HG03432 (cell line): ENCODE results near the gene ATG14.
"Not testable (repeated sequence)": the region's sequence is repeated elsewhere in the genome, so short reads cannot be mapped to it uniquely, and the experiment has no call there.

ENCODE experiments used
- ATAC-seq: cut with Tn5 transposase; IDR thresholded peaks from one replicate; pipeline ENCODE4 v1.9.1; 2021; ENCODE audit warnings: mild to moderate bottlenecking, moderate library complexity; ENCODE audit not compliant: unreplicated experiment

The ATG14 gene, protein sequence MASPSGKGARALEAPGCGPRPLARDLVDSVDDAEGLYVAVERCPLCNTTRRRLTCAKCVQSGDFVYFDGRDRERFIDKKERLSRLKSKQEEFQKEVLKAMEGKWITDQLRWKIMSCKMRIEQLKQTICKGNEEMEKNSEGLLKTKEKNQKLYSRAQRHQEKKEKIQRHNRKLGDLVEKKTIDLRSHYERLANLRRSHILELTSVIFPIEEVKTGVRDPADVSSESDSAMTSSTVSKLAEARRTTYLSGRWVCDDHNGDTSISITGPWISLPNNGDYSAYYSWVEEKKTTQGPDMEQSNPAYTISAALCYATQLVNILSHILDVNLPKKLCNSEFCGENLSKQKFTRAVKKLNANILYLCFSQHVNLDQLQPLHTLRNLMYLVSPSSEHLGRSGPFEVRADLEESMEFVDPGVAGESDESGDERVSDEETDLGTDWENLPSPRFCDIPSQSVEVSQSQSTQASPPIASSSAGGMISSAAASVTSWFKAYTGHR

DNA sequence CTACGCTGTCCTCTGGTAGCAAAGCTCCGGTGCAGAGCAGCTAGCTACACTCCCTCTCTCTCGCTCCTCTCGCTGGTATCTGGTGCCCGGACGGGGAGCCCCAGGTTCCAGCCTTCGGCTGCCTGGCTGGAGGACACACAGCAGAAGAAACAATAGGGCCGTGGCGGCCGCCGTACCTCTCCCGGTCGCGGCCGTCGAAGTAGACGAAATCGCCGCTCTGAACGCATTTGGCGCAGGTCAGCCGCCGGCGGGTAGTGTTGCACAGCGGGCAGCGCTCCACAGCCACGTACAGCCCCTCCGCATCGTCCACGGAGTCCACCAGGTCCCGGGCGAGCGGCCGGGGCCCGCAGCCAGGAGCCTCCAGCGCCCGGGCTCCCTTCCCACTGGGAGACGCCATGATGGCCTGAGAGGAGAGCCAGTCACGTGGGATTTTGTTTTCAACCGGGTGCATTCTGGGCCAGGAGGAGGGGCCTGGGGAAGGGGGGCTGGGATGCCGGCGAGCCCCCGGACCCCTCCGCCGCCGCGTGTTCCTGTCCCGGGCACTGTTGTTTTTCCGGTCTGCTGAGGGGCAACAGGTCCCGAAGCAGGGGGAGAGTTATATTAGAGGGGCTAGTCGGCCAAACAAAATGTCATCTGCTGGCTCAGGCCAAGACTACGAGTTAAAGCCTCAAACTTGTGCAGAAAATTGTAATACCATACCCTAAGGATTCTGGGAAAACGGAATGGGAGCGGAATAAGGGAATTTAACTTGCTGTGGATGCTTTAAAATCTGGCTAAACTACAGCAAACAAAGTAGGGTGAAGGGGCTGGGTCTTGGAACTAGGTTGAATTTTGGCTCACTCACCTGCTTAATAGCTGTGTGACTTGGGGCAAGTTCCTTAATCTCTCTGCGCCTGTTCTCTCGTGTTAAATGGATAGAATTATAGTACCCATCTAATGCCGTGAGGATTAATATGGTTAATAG is at the start of gene ATG14:
ATG14 (minus strand) TSS at position 405 of the 964 bp plus-strand sequence; CDS start at position 397, 8 bp downstream.
- ATAC-seq = peak; percentile 99

DNA sequence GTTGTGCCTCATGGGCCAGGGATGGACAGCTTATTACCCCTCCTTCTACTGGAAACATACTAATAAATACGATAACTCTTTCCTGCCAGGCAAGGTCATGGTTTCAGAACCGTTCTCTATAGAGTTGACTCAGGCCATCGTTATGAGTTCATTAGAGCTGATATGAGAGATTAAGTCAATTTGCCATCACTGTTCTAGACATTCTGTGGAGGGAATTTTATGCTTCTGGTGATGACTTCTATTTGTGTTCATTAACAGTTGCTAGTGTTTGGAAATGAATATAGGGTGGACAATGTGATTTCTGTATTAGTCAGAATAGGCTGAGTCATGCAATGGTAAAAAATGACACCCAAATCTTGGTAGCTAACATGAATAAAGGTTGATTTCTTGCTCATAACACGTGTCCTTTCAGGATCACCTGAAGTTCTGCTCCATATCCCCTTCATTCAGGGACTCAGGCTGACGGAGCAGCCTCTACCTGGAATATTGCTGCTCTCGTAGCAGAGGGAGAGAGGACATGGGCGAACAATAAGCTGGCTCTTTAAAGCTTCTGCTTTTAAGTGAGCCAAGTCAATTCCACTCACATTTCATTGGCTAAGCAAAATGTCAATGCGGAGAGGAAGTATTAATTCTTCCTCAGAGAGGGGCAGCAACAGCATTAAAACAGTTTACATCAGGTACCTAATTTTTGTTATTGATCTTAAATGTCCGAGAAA is 47.3 kb upstream of the ATG14 start:
- peak; percentile 85 for ATAC-seq

- ATAC-seq = no peak
These were observed 45.9 kb upstream of the ATG14 start for GRCh38 chr14:55457496-55457895.

- not testable (repeated sequence) for ATAC-seq
These were observed 44.8 kb upstream of the ATG14 start for GRCh38 chr14:55456411-55456810.

GRCh38 chr14:55454264-55455002 is 42.8 kb upstream of the ATG14 start:
- no peak for ATAC-seq

DNA sequence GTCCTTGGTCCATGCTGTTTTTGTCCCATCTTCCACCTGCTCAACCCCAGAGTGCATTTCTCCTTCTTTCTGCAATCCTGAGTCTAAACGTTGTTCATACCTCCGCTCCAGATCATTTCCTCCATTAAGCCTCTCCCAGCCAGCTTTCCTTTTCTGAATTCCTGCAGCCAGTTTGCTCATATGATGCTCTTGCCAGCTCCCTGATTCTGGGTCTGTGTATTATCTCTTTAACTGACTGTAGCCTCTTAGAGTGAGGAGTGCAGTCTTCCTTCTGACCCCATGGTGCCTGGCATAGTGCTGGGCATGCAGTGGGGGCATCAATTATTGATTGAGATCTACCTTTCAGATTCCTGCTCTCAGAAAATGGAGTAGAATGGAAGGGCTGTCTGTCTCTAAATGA is 40.3 kb upstream of the ATG14 start:
- ATAC-seq = no peak

- no peak for ATAC-seq
These were observed 39.8 kb upstream of the ATG14 start for GRCh38 chr14:55451398-55451797.

- ATAC-seq = peak; percentile 47
These were observed 39.4 kb upstream of the ATG14 start for GRCh38 chr14:55450987-55451386.

- ATAC-seq = no peak
These were observed 38.9 kb upstream of the ATG14 start for GRCh38 chr14:55450539-55450938.

- no peak for ATAC-seq
These were observed 38.5 kb upstream of the ATG14 start for GRCh38 chr14:55450124-55450523.

DNA sequence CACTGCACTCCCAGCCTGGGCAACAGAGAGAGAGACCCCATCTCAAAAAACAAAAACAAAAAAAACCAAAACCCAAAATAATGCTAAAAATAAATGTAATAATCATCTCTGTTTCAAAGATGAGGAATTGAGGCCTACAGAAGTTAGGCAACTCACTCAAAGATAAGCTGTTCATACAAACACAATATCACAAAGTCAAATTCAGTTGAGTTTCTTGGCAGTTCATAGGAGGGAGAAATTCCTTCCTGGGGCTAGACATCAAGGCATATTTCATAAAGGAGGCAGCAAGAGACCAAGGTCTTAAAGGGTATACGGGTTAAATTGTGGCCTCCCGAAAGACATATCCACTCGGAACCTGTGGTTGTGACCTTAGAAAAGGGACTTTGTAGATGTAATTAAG is 37.5 kb upstream of the ATG14 start:
- no peak for ATAC-seq

- no peak for ATAC-seq
These were observed 36.5 kb upstream of the ATG14 start for GRCh38 chr14:55448141-55448614.

DNA sequence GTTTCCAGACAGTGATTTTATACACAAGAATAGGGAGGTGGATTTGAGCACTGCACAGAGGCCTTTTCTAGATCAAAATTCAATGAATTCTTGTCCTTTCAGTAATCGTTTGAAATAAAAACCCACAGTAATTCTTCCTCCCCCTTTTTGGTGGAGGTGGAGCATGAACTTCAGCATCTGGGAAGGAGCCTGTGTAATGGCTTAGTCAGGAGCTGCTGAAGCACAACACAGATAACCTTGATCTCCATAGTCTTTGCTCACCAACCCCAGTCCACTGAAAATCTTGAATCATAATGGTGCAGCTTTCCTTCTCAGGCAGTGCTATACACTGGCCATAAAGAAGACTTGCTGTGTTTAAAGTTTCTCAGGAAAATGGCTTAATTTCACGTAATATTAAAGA is 35.2 kb upstream of the ATG14 start:
- no peak for ATAC-seq

- ATAC-seq = peak; percentile 45
These were observed 34.6 kb upstream of the ATG14 start for GRCh38 chr14:55446127-55446736.

GRCh38 chr14:55441286-55441685 is 29.7 kb upstream of the ATG14 start:
- ATAC-seq = no peak

DNA sequence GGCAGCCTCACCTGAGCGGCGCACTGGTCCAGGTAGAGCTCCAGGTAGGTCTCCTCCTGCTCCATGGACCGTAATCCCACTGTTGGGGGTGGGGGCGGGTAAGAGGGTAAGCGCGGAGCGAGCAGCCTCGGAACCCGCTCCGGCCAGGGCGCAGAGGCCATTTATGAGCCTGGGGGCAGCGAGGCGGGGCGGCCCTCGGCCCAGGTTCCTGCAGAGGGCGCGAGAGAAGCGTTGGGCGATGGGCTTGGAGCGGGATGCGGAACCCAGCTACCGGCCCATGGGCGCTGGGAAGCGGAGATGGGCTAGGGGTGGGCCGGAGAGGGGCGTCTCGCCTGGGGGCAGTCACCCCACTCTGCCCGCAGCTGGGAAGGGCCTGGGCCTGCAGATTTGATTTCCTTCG is 28.8 kb upstream of the ATG14 start, which contains the start of gene TBPL2:
TBPL2 (minus strand) TSS at position 232 of the 400 bp plus-strand sequence; CDS start at position 65, 167 bp downstream.
- no peak for ATAC-seq

DNA sequence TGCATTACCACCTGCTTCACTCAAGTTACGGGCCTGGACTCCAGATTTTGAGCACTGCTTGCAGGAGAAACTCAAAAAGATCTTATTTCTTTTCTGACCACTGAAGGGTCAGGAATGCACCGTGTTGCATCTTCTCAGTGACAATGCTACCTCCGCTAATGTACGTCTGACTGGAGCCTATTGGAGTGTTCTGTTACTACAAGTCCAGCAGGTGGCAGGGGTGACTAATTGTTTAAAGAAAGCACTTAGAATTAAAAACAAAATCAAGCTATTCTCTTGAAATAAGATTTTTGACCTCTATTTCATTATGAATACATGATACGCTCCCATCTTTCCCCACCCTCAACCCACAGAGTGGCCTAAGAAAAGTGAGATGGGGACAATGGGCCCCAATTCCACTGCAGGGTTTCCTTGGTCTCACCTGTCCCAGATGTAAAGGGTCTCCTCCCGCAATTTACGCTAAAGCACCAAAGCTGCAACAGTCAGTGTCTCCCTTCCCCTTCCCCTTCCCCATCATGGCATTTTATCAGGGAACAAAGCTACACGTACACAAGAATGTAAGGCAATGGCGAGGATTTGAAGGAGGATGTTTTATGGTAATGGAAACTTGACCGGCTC is 26.5 kb upstream of the ATG14 start:
- ATAC-seq = no peak

DNA sequence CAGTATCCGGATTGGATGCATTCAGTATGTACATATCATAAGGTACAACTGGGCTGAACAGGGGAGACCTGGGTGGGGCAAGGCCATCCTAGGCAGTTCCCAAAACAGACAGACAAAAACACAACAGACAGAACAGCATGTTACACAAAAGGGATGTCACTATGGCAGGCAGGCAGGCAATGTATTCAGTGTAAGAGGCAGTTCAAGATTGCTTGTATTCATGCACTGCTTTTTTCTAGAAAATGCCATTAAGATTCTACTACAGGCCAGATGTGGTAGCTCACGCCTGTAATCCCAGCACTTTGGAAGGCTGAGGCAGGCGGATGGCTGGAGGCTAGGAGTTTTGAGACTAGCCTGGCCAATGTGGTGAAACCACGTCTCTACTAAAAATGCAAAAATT is 25.3 kb upstream of the ATG14 start:
- ATAC-seq = no peak

GRCh38 chr14:55436519-55436918 is 24.9 kb upstream of the ATG14 start:
- no peak for ATAC-seq
